ENCODE results near the gene ADRA2A. TPM values are rescaled to one million over a fixed set of nuclear protein-coding genes. Genes with fewer than 3 reads are reported as not detected.

The ADRA2A gene
- total RNA-seq, 1 donor from 2014 or later = 3.8 TPM

GRCh38 chr10:111123883-111124282, 47.1 kb downstream of the ADRA2A start:
- Histone ChIP-seq H3K4me1 (no peaks in the 10 kb centered on the region), H3K27me3 (ENCODE audit: low read depth) (no peaks in the 10 kb centered on the region), H3K4me3 (no peak overlapping the region), H3K36me3 (no peaks in the 10 kb centered on the region), H3K27ac (no peak overlapping the region), H3K9me3 (no peaks in the 10 kb centered on the region)
- no peak for DNase-seq
- no peak for ATAC-seq
- TF ChIP-seq CTCF (IDR thresholded peaks at IDR 0.05) = no peak
- intact Hi-C loops (cut with DNase I) = no loop called here

GRCh38 chr10:111125102-111125501, 48.3 kb downstream of the ADRA2A start:
- no peaks in the 10 kb centered on the region for H3K27me3 ChIP-seq (ENCODE audit: low read depth)
- intact Hi-C loops (cut with DNase I) = no loop called here

GRCh38 chr10:111126077-111126476, 49.2 kb downstream of the ADRA2A start:
- H3K36me3 ChIP-seq = no peaks in the 10 kb centered on the region
- ATAC-seq (no peak), DNase-seq (no peak)
- H3K4me1 ChIP-seq = no peaks in the 10 kb centered on the region
- intact Hi-C loops (cut with DNase I) = no loop called here
- H3K4me3 ChIP-seq = no peak overlapping the region
- no peaks in the 10 kb centered on the region for H3K9me3 ChIP-seq
- no peak overlapping the region for H3K27ac ChIP-seq
- no peak for TF ChIP-seq CTCF (IDR thresholded peaks at IDR 0.05)
- no peaks in the 10 kb centered on the region for H3K27me3 ChIP-seq (ENCODE audit: low read depth)

More at GRCh38 chr10:111125102-111125501, 48.3 kb downstream of the ADRA2A start:
- H3K36me3 ChIP-seq = no peaks in the 10 kb centered on the region
- H3K9me3 ChIP-seq = no peaks in the 10 kb centered on the region
- no peak for ATAC-seq
- H3K4me1 ChIP-seq = no peaks in the 10 kb centered on the region
- no peak overlapping the region for H3K27ac ChIP-seq
- DNase-seq = no peak
- no peak for TF ChIP-seq CTCF (IDR thresholded peaks at IDR 0.05)
- no peak overlapping the region for H3K4me3 ChIP-seq

- no peak overlapping the region for H3K27ac ChIP-seq
- no peaks in the 10 kb centered on the region for H3K4me1 ChIP-seq
- H3K4me3 ChIP-seq = no peak overlapping the region
- intact Hi-C loops (cut with DNase I) = no loop called here
- no peaks in the 10 kb centered on the region for H3K9me3 ChIP-seq
- H3K27me3 ChIP-seq (ENCODE audit: low read depth) = no peaks in the 10 kb centered on the region
- no peak for DNase-seq
- no peak for ATAC-seq
- H3K36me3 ChIP-seq = no peaks in the 10 kb centered on the region
- TF ChIP-seq CTCF (IDR thresholded peaks at IDR 0.05) = no peak
Observed at GRCh38 chr10:111127081-111127848, 50.4 kb downstream of the ADRA2A start.

- ATAC-seq = peak; percentile 55 to 63
- no peaks in the 10 kb centered on the region for H3K36me3 ChIP-seq
- intact Hi-C loops (cut with DNase I) = no loop called here
- DNase-seq = no peak
- H3K27me3 ChIP-seq (ENCODE audit: low read depth) = no peaks in the 10 kb centered on the region
- TF ChIP-seq CTCF (IDR thresholded peaks at IDR 0.05) = no peak
- no peak overlapping the region for H3K27ac ChIP-seq
- H3K9me3 ChIP-seq = no peaks in the 10 kb centered on the region
- H3K4me1 ChIP-seq = no peaks in the 10 kb centered on the region
- H3K4me3 ChIP-seq = no peak overlapping the region
Observed at GRCh38 chr10:111128331-111129180, 51.7 kb downstream of the ADRA2A start.

Data from lower lobe of right lung (tissue), 2 donors.